Liver (tissue), 9 donors: ENCODE measurements around the gene ANKRD17. TPM values are rescaled to one million over a fixed set of nuclear protein-coding genes. Genes with fewer than 3 reads are reported as not detected.

Source experiments
- DNase-seq: peaks from one replicate; pipeline ENCODE4 v3.0.0-alpha.2; 2017; ENCODE audit warnings: low spot score
- H3K27ac ChIP-seq, 2 donors: one replicate each; pipeline ENCODE4 v1.7.0; 2013; ENCODE audit warnings: inconsistent platforms in 2 of 2, low read length in 2 of 2, control low read depth in 1 of 2, low read depth in 1 of 2, mild to moderate bottlenecking in 1 of 2
- H3K27me3 ChIP-seq, 4 donors: one replicate each; pipeline versions ENCODE4 v1.6.1 to v1.7.0; 2013; ENCODE audit warnings: low read length in 3 of 4, inconsistent platforms in 1 of 4, mild to moderate bottlenecking in 1 of 4, moderate library complexity in 1 of 4; ENCODE audit not compliant: control insufficient read depth in 4 of 4, insufficient read depth in 4 of 4
- H3K36me3 ChIP-seq, 4 donors: one replicate each; pipeline versions ENCODE4 v1.6.1 to v1.7.0; 2013; ENCODE audit warnings: low read length in 3 of 4, mild to moderate bottlenecking in 3 of 4, low read depth in 1 of 4, moderate library complexity in 1 of 4; ENCODE audit not compliant: control insufficient read depth in 4 of 4, insufficient read depth in 3 of 4
- H3K4me1 ChIP-seq, 4 donors: one replicate each; pipeline versions ENCODE4 v1.6.1 to v1.7.0; 2013; ENCODE audit warnings: low read length in 3 of 4, mild to moderate bottlenecking in 3 of 4, moderate library complexity in 1 of 4; ENCODE audit not compliant: control insufficient read depth in 4 of 4, insufficient read depth in 4 of 4
- H3K4me3 ChIP-seq, 3 donors: one replicate each; pipeline versions ENCODE4 v1.6.1 to v1.7.0; 2013; ENCODE audit warnings: low read length in 3 of 3, control low read depth in 1 of 3, low read depth in 1 of 3, mild to moderate bottlenecking in 1 of 3
- H3K9ac ChIP-seq, 2 donors: one replicate each; pipeline ENCODE4 v1.7.0; 2013; ENCODE audit warnings: low read length in 2 of 2, mild to moderate bottlenecking in 2 of 2, moderate library complexity in 2 of 2, control low read depth in 1 of 2, low read depth in 1 of 2
- H3K9me3 ChIP-seq, 4 donors: one replicate each; pipeline versions ENCODE4 v1.6.1 to v1.7.0; 2013; ENCODE audit warnings: low read length in 3 of 4; ENCODE audit not compliant: control insufficient read depth in 4 of 4
- FOXA1 ChIP-seq: IDR thresholded peaks from 2 replicates; pipeline ENCODE4 v1.6.1; 2016; ENCODE audit warnings: antibody characterized with exemption
- FOXA2 ChIP-seq: IDR thresholded peaks from 2 replicates; pipeline ENCODE4 v1.6.1; 2016; ENCODE audit warnings: antibody characterized with exemption
- GABPA ChIP-seq, 2 donors: IDR thresholded peaks in 1 of 2; conservative IDR thresholded peaks in 1 of 2; 2 replicates each; pipeline ENCODE4 v1.6.1; 2016; ENCODE audit warnings: antibody characterized with exemption in 2 of 2, mild to moderate bottlenecking in 1 of 2, moderate library complexity in 1 of 2
- HNF4A ChIP-seq, 2 donors: conservative IDR thresholded peaks; 2 replicates each; pipeline ENCODE4 v1.6.1; 2016; ENCODE audit warnings: antibody characterized with exemption in 2 of 2, mild to moderate bottlenecking in 2 of 2
- HNF4G ChIP-seq: IDR thresholded peaks from 2 replicates; pipeline ENCODE4 v1.6.1; 2016; ENCODE audit warnings: antibody characterized with exemption
- NR2F2 ChIP-seq: IDR thresholded peaks from 2 replicates; pipeline ENCODE4 v1.6.1; 2016; ENCODE audit warnings: antibody characterized with exemption
- RAD21 ChIP-seq, 2 donors: IDR thresholded peaks; 2 replicates each; pipeline ENCODE4 v1.6.1; 2016; ENCODE audit warnings: antibody characterized with exemption in 2 of 2, mild to moderate bottlenecking in 2 of 2
- RXRA ChIP-seq, 2 donors: IDR thresholded peaks; 2 replicates each; pipeline ENCODE4 v1.6.1; 2017 to 2018; ENCODE audit warnings: antibody characterized with exemption in 2 of 2, mild to moderate bottlenecking in 1 of 2
- SP1 ChIP-seq: IDR thresholded peaks from 2 replicates; pipeline ENCODE4 v1.6.1; 2018; ENCODE audit warnings: antibody characterized with exemption, mild to moderate bottlenecking
- TAF1 ChIP-seq: conservative IDR thresholded peaks from 2 replicates; pipeline ENCODE4 v1.6.1; 2016; ENCODE audit warnings: antibody characterized with exemption, mild to moderate bottlenecking
- YY1 ChIP-seq: IDR thresholded peaks from 2 replicates; pipeline ENCODE4 v1.6.1; 2016; ENCODE audit warnings: antibody characterized with exemption, mild to moderate bottlenecking
- WGBS: extraction: QIAGEN DNeasy Blood & Tissue Kit; methylation state at CpG from one replicate; pipeline ENCODE4 v1.1.7; 2013; 5-methylcytosine and 5-hydroxymethylcytosine counted together
- polyA plus RNA-seq, 2 donors: library from polyadenylated mRNA; stranded (reverse) in 1 of 2; unstranded in 1 of 2; fragments of 200-250 nt in 1 of 2; fragments of >200 nt in 1 of 2; fragmentation: Nextera tagmentation in 1 of 2; extraction: Ambion mirVana in 1 of 2; gene quantifications; one replicate each; pipeline versions ENCODE4 v1.2.1 to v1.2.3, GENCODE V29; 2013 to 2015
- total RNA-seq, 2 donors: library from RNA; depleted of rRNA; stranded (reverse); fragments of >200 nt; gene quantifications; one replicate each; pipeline ENCODE4 v1.2.3, GENCODE V29; 2014
- TF ChIP-seq, protein P1 (sequence below): IDR thresholded peaks from 2 replicates; pipeline ENCODE4 v1.6.1; 2016; ENCODE audit warnings: antibody characterized with exemption, mild to moderate bottlenecking
- TF ChIP-seq, protein P2 (sequence below): IDR thresholded peaks from 2 replicates; pipeline ENCODE4 v1.6.1; 2016; ENCODE audit warnings: antibody characterized with exemption
- TF ChIP-seq, protein P3 (sequence below): IDR thresholded peaks from 2 replicates; pipeline ENCODE4 v1.6.1; 2016; ENCODE audit warnings: antibody characterized with exemption
- TF ChIP-seq, protein P4 (sequence below): IDR thresholded peaks from 2 replicates; pipeline ENCODE4 v1.6.1; 2016; ENCODE audit warnings: antibody characterized with exemption
- donor health status: healthy.
- donor health status: healthy.
- donor health status: healthy.
- donor health status: healthy.
- donor health status: healthy.

Gene ANKRD17
- total and polyA plus RNA-seq, 4 donors = 11.6 to 38.5 (median 19.7) TPM

DNA sequence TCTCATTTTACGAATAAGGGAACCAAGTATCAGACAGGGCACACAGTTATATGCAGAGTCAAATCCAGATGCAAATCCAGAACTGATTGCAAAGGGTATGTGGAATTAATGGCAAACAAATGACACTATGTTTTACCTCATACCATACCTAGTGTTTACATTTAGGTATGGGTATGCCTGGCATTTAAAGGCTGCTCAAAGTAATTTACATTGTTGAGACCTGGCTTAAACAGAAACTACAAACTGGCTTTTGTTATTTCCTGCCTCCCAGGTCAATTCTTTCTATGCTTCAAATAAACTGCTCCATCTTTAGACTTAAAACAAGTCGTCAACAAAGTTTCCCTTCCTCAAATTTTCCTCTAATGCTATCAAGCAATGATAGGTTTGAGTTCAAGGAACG is 33.7 kb downstream of the ANKRD17 start:
- no peaks in the 10 kb centered on the region for H3K9me3 ChIP-seq
- TF ChIP-seq, protein P1, sequence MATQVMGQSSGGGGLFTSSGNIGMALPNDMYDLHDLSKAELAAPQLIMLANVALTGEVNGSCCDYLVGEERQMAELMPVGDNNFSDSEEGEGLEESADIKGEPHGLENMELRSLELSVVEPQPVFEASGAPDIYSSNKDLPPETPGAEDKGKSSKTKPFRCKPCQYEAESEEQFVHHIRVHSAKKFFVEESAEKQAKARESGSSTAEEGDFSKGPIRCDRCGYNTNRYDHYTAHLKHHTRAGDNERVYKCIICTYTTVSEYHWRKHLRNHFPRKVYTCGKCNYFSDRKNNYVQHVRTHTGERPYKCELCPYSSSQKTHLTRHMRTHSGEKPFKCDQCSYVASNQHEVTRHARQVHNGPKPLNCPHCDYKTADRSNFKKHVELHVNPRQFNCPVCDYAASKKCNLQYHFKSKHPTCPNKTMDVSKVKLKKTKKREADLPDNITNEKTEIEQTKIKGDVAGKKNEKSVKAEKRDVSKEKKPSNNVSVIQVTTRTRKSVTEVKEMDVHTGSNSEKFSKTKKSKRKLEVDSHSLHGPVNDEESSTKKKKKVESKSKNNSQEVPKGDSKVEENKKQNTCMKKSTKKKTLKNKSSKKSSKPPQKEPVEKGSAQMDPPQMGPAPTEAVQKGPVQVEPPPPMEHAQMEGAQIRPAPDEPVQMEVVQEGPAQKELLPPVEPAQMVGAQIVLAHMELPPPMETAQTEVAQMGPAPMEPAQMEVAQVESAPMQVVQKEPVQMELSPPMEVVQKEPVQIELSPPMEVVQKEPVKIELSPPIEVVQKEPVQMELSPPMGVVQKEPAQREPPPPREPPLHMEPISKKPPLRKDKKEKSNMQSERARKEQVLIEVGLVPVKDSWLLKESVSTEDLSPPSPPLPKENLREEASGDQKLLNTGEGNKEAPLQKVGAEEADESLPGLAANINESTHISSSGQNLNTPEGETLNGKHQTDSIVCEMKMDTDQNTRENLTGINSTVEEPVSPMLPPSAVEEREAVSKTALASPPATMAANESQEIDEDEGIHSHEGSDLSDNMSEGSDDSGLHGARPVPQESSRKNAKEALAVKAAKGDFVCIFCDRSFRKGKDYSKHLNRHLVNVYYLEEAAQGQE = no peak
- TF ChIP-seq, protein P2, sequence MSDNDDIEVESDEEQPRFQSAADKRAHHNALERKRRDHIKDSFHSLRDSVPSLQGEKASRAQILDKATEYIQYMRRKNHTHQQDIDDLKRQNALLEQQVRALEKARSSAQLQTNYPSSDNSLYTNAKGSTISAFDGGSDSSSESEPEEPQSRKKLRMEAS = no peak
- TF ChIP-seq, protein P3, sequence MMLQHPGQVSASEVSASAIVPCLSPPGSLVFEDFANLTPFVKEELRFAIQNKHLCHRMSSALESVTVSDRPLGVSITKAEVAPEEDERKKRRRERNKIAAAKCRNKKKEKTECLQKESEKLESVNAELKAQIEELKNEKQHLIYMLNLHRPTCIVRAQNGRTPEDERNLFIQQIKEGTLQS = no peak
- TF ChIP-seq FOXA2 (no peak), RAD21 (IDR thresholded peaks at IDR 0.05) (no peak), FOXA1 (no peak), SP1 (no peak), YY1 (no peak), HNF4A (conservative IDR thresholded peaks at IDR 0.05) (no peak), GABPA (IDR thresholded peaks at IDR 0.05 in 1 of 2, conservative IDR thresholded peaks at IDR 0.05 in 1 of 2) (no peak), NR2F2 (no peak), RXRA (IDR thresholded peaks at IDR 0.05) (no peak), TAF1 (no peak)
- TF ChIP-seq, protein P4, sequence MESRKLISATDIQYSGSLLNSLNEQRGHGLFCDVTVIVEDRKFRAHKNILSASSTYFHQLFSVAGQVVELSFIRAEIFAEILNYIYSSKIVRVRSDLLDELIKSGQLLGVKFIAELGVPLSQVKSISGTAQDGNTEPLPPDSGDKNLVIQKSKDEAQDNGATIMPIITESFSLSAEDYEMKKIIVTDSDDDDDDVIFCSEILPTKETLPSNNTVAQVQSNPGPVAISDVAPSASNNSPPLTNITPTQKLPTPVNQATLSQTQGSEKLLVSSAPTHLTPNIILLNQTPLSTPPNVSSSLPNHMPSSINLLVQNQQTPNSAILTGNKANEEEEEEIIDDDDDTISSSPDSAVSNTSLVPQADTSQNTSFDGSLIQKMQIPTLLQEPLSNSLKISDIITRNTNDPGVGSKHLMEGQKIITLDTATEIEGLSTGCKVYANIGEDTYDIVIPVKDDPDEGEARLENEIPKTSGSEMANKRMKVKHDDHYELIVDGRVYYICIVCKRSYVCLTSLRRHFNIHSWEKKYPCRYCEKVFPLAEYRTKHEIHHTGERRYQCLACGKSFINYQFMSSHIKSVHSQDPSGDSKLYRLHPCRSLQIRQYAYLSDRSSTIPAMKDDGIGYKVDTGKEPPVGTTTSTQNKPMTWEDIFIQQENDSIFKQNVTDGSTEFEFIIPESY = no peak
- H3K4me1 ChIP-seq = peaks cover 0 to 12% (median 6%) of the 10 kb centered on the region in 4 donors
- WGBS = 80% methylated on average over 3 of the region's 3 CpGs
- H3K9ac ChIP-seq = no peak overlapping the region
- DNase-seq = no peak
- H3K27ac ChIP-seq = no peak overlapping the region
- H3K27me3 ChIP-seq = no peaks in the 10 kb centered on the region
- H3K36me3 ChIP-seq = no peaks in the 10 kb centered on the region
- H3K4me3 ChIP-seq = no peak overlapping the region

DNA sequence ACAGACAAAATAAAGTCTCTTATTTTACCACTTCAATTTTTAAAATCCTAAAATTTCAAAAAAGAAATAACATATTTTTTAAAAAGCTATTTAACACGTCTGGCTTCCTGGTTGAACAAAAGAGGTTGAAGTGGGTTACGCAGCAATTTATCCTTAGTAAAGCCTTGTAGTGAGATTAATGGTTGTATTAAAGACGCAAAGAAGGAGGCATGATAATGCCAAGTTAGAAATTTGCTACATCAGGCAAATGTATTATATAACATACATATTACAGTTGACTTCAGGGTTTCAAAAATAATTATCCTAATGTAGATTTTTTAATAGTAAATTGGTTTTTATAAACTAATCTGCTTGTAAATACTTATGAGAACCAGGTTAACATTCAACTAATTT is 35.3 kb downstream of the ANKRD17 start:
- WGBS = 68% methylated on average over 3 of the region's 3 CpGs
- Histone ChIP-seq H3K36me3 (no peaks in the 10 kb centered on the region), H3K4me3 (no peak overlapping the region), H3K27me3 (no peaks in the 10 kb centered on the region), H3K9me3 (no peaks in the 10 kb centered on the region), H3K9ac (no peak overlapping the region), H3K4me1 (peaks cover 0 to 12% (median 6%) of the 10 kb centered on the region in 4 donors), H3K27ac (no peak overlapping the region)
- TF ChIP-seq NR2F2 = no peak
- no peak for TF ChIP-seq HNF4G
- no peak for DNase-seq
